GM21737 (cell line): Measurements from ENCODE around the gene NAT8L.

Experiments used
- ATAC-seq: cut with Tn5 transposase; IDR thresholded peaks from one replicate; pipeline ENCODE4 v1.9.1; 2021; ENCODE audit warnings: mild to moderate bottlenecking, moderate library complexity; ENCODE audit not compliant: unreplicated experiment

Gene NAT8L

GRCh38 chr4:2074588-2074987, 15.5 kb downstream of the NAT8L start:
- no peak for ATAC-seq

- no peak for ATAC-seq
Observed at GRCh38 chr4:2075171-2075986, 16.3 kb downstream of the NAT8L start.

DNA sequence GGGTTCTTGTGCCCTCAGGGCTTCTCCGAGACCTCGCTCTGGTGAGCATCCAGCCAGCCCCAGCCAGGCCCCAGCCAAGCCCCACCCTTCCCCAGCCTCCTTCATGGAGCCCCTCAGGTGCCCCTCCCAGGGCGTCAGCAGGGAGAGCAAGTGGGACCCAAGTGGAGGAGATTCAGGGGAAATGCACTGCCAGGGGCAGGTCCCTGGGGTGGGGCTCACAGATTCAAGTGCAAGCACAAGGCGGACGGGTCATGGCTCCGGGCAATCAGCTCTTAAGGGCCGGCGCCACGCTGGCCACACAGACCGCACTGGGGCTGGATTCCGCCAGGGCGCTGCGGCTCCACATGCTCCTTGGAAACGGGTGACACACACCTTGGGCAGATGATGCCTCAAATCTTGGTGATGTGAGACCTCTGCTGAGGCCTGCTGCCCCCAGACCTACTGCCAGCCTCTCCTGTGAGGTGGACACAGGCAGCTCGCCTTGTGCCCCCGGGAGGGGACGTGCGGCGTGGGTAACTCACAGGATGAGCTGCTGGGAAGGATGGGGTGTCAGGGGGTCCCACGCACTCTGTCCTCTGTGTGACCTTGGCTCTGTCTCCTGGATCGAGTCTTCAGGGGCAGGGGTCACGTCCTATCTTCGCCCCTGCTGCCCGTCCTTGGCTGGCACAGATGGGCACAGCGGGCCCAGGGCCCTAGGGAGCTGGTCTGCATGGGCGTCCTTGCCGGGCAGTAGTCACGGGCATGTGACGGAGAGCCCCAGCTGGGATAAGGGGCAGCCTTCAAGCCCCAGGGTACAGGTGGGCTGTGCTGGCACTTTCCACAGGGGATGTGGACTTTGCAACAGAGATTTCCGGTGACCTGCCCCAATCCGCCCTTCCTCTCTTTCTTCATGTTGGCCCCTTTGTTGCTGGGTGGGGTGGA, 17.1 kb downstream of the NAT8L start:
- ATAC-seq: no peak

GRCh38 chr4:2076908-2077536, 17.9 kb downstream of the NAT8L start:
- ATAC-seq: no peak

- ATAC-seq: no peak
Observed at GRCh38 chr4:2077537-2078460, 18.7 kb downstream of the NAT8L start.

DNA sequence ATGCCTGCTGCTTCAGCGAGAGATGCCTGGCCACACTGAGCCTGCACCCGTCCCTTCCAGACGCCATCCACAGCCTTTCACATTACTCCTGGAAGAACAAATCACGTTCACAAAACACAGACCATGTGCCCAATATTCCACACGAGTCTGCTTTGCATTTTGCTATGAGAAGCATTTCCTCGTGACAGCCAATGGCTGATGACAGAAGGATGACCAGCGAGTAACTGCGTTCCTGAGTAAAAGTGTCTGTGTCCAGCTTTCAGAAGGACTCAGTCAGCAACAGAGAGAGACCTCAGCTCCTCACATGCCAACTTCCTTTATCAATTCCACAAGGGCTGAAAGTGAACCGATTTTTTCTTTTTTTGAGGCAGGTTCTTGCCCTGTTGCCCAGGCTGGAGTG, 19.5 kb downstream of the NAT8L start:
- no peak for ATAC-seq

GRCh38 chr4:2079006-2079405, 19.9 kb downstream of the NAT8L start:
- no peak for ATAC-seq

DNA sequence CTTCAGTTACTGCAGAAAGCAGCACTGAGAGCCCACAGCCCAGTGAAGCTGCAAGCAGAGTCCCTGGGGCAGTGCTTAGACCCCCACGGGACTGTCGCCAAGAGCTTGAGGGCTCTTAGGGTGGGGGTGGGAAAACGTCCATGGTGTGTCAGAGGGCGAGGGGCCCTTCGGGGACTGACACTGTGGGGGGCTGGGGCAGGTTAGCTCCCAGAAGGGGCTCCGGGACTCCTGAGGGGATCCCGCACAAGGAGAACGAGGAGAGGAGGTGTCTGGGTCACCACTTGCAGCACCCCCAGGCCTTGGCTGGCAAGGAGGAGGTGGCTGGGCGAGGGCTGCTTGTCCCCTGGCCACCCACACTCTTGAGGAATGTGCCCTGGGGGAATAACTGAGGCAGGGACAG, 20.8 kb downstream of the NAT8L start:
- no peak for ATAC-seq

- no peak for ATAC-seq
Observed at GRCh38 chr4:2080429-2081300, 21.5 kb downstream of the NAT8L start.

DNA sequence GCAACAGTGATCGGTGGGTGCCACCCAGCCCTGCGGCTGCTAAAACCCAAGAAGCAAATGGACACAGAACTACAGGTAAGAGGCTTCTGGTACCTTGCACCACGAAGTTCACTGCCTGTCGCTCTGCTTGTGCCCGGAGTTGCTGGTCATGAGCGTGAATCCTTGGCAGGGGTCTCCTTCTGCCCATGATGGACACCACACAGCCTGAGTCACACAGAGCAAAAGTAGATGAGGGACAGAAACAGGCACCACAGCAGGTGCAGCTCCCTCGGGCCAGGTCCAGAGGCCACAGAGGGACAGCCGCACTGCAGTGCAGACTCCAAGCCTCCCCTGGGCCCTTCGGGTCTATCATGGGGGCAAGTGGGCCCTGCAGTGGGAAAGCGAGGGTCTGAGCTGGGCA, 22.4 kb downstream of the NAT8L start:
- no peak for ATAC-seq

- ATAC-seq: no peak
Observed at GRCh38 chr4:2082118-2082517, 23.0 kb downstream of the NAT8L start.

GRCh38 chr4:2082627-2083026, 23.5 kb downstream of the NAT8L start:
- ATAC-seq: no peak

- ATAC-seq: no peak
Observed at GRCh38 chr4:2083116-2083825, 24.1 kb downstream of the NAT8L start.

DNA sequence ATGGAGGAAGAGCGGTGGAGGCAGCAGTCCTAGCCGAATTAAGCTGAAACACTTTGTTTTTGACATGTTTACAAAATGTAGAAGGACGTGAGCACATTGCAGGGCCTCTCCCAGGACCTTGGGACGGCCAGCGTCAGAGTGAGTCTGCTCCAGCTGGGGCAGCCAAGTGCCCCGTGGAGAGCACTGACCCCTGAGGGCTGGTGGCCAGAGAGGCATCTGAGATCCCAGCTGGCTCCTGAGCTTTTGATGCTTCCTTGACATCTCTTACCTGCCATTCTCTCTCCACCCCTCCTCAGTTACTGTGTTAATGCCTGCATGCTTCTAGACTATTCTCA, 24.7 kb downstream of the NAT8L start:
- ATAC-seq: no peak

- no peak for ATAC-seq
Observed at GRCh38 chr4:2084316-2084715, 25.2 kb downstream of the NAT8L start.

GRCh38 chr4:2085496-2085901, 26.4 kb downstream of the NAT8L start:
- ATAC-seq: no peak

DNA sequence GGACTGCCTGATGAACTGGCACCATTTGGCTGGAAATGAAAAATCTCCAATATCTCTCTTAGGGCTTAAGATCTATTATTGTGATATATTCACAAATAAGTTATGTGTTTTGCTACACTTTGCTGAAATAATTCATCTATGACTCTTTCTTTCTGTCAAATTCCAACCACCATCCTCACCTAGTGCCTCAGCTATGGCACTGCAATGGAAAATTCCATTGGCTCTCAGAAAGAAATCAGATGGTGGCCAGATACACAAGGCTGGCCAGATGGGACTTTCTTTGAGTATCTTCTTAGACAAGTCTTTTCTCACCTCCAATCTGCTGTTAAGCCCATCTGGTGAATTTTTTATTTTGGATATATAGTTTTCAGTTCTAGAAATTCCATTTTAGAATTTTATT, 28.0 kb downstream of the NAT8L start:
- ATAC-seq: no peak

DNA sequence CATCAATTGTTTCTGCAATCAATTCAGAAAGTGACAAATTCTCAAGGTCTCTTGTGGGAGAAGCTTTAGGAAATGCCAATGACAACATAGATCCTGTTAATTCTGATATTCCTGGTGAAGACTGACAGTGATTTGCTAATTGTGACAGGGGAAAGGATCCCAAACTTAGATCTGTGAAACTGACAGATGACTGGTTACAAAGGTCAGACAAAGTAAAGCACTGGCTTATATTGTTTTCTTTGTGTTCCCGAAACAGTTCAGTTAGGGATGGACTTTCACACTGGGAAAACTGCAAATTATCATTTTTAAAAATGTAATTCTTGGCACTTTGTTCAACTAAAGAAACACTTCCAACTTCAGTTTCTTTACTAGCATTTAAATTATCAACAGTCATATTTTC, 30.1 kb downstream of the NAT8L start:
- ATAC-seq: no peak

- no peak for ATAC-seq
Observed at GRCh38 chr4:2090642-2091041, 31.5 kb downstream of the NAT8L start.
